HG03571 (cell line): ENCODE measurements around the gene PPIA.

Experiments used
- ATAC-seq: cut with Tn5 transposase; IDR thresholded peaks from one replicate; pipeline ENCODE4 v1.9.1; 2021; ENCODE audit not compliant: unreplicated experiment

PPIA gene

DNA sequence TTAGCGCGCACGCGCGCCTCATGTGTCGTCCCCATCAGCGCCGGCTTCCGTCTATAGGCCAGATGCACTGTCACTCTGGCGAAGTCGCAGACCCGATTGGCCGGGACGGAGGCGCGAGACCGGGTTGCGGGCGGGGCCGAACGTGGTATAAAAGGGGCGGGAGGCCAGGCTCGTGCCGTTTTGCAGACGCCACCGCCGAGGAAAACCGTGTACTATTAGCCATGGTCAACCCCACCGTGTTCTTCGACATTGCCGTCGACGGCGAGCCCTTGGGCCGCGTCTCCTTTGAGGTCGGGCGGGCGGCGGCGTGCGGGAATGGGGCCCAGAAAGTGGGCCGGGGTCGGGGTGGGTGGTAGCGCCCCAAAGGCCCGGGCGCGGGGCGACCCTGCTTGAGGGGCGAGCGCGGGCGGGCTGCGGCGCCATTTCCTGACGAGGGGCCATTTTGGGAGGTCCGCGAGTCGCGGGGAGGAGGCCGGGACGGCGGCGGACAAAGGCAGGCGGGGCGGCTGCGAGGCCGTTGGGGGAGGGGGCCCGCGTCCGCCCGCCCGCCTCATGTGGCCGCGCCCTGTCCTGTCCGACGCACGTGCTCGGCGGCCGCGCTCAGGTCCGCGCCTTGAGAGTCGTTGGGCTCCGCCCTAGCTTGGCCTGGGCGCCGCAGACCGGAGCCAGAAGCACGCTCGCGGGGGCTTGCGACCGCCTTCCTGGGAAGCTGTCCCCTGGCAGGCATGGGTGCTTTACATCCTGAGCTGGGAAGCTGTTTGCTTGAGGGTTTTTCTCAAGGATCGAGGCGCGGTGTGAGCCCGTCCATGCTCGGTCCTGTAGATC lies at the start of gene PPIA:
Gene PPIA (plus strand): TSS at position 178 of the 825 bp plus-strand sequence. CDS start 44 bp downstream, at position 222.
- ATAC-seq, result peak; percentile 80

DNA sequence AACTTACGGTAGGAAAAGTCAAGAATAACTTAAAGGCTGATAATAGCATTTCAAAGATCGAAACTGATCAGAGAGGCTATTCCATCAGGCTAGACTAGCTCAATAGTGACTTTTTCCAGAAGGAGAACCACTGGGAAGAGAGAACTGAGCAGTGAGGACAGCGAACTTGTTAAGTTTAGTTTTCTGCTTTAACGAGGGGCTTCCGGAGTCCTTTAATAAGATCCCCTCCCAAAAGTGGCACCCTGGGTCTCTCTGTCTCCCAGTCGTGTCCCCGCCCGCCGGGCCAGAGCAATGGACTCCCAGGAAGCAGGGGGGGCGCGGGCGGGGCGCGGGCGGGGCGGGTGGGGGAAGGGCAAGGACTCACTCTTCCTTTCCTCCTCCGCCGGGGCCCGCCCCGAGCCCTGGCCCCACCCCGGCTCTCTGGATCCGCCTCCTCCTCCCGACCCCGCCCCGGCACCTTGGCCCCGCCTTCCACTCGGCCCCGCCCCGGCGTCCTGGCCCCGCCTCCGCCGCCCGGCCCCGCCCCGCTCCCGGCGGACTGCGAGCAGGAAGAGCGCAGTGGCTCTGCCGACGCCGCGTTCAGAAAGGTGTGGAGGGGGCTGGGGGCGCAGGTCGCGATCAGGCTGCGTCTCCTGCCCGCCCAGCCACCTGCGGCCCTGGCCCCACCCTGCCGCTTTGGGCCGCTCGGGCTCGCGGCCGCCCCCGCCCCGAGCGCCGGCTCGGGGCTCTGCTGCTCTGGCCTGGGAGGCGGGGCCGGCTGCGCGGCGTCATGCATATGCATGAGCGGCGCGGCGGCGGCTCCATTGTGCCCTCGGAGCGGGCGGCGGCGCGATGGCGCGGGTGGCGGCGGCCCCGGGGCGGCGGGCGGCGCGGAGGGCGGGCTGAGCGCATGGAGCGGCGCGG lies 48.2 kb upstream of the PPIA start, which contains the start of gene ZMIZ2:
Gene ZMIZ2 (plus strand): TSS at position 803 of the 903 bp plus-strand sequence. CDS start 7,403 bp downstream, outside the sequence.
- peak; percentile 68 for ATAC-seq

GRCh38 chr7:44748948-44749731 lies 47.3 kb upstream of the PPIA start:
- ATAC-seq, result peak; percentile 19

DNA sequence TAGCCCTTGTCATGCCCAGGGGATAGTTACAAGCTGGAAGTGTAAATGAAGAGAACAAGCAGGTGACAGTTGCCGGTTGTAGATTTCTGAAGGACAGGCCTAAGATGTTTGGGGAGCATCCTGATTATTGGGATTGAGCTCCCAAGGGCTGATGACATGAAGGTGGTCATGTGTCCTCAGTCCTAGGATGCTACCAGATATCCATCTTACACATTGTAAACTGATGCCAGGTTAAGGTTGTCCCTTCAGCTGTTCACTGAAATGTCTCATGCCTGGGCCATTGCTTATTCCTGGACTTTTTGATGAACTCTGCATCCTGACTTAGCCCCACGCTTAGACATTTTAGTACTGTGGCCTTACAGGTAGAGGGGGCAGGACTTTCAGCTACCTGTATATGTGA lies 46.5 kb upstream of the PPIA start:
- ATAC-seq, result no peak

- ATAC-seq, result no peak
Observed at GRCh38 chr7:44750424-44750823, 46.1 kb upstream of the PPIA start.

DNA sequence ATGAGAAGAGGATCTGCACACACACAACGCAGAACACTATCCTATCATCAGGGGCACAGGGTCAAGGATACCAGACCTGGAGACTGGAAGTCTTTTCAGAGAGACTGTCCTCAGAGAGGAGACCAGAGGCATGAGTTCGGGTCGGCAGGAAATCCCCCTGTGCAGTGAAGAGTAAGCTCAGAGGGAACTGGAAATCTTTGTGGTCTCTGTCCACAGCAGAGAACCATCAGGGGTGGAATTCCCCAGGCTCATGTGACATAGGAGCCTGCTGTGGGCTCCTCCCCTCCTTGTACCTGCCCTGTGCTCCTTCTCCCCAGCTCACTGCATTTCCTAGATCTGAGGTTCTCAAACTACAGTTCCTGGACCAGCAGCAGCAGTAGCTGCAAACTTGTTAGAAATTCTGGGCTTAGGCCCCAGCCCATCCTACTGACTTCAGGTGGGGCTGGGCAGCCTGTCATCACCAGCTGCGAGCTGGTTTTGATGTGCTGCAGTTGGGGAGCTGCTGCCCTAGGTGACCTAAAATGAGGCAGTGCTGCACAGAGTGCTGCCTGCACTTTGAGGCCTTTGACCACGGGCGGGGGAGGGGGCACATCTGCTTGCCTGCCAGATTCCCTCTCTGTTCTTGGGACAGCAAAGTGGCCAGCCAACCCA lies 45.4 kb upstream of the PPIA start:
- peak; percentile 52 for ATAC-seq

DNA sequence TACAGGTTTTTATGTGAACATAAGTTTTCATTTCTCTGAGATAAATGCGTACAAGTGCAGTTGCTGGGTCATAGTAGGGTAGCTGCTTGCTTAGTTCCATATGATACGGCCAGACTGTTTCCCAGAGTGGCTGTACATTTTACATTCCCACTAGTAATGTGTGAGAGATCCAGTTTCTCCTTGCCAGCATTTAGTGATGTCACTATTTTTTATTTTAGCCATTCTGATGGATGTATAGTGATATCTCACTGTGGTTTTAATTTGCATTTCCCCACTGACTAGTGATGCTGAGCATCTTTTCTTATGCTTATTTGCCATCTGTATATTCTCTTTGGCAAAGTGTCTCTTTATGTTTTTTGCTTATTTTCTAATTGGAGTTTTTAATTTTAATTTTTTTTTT lies 43.7 kb upstream of the PPIA start:
- no peak for ATAC-seq

GRCh38 chr7:44754802-44755697 lies 41.4 kb upstream of the PPIA start:
- no peak for ATAC-seq

DNA sequence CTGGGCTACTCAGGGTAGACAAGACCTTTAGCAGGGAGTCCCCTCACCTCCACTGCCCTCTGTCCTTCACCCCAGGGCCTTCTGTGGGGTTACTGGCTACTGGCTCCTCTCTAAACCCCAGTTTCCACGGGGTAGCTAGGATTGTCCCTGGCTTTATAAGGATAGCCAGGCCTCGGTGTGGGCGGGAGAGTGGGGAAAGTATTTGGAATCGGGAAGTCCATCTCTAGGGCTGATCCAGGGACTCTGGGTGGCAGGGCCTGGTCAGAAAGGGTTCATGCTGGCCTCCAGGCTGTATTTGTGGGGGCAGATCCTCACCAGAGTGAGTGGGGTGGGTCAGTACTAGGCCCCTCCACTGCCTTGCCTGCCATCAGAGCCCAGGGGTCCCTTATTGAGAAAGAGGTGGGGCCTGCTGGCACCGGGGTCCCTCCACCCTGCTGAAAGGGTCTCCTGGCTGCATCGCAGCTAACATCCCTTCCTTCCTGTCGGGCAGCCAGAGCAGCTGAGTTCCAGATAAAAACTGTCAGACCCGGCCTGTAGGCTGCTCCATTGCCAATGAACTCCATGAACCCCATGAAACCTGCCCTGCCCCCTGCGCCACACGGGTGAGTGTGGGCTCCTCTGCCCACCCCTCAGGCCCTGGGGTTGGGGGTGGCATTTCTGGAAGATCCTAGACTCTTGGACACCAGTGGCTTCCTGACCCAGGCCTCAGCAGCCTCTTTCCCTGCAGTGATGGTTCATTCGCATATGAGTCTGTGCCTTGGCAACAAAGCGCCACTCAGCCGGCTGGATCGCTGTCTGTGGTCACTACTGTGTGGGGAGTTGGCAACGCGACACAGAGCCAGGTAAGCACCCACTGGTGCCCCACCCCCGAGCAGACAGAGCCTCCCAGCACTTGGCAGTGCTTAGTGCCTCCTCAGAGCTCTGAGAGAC lies 40.5 kb upstream of the PPIA start:
- ATAC-seq, result no peak

GRCh38 chr7:44756904-44757303 lies 39.6 kb upstream of the PPIA start:
- ATAC-seq, result no peak

DNA sequence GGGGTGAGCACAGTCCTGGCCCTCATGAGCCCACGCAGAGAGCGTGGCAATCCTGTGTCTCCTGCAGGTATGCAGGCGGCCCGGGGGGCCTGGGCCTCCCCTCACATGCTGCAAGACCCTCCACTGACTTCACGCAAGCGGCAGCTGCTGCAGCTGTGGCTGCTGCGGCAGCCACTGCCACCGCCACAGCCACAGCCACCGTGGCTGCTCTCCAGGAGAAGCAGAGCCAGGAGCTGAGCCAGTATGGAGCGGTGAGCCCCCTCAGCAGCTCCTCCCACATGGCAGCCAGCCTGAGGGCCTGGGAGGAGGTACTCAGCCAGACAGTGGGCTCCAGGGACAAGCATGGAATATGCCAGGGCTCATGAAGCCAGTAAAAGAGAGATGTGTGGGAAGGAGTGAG lies 39.2 kb upstream of the PPIA start:
- ATAC-seq, result no peak

GRCh38 chr7:44757739-44758138 lies 38.7 kb upstream of the PPIA start:
- ATAC-seq, result no peak

GRCh38 chr7:44759246-44759645 lies 37.2 kb upstream of the PPIA start:
- ATAC-seq, result no peak

GRCh38 chr7:44760034-44760580 lies 36.4 kb upstream of the PPIA start:
- no peak for ATAC-seq

DNA sequence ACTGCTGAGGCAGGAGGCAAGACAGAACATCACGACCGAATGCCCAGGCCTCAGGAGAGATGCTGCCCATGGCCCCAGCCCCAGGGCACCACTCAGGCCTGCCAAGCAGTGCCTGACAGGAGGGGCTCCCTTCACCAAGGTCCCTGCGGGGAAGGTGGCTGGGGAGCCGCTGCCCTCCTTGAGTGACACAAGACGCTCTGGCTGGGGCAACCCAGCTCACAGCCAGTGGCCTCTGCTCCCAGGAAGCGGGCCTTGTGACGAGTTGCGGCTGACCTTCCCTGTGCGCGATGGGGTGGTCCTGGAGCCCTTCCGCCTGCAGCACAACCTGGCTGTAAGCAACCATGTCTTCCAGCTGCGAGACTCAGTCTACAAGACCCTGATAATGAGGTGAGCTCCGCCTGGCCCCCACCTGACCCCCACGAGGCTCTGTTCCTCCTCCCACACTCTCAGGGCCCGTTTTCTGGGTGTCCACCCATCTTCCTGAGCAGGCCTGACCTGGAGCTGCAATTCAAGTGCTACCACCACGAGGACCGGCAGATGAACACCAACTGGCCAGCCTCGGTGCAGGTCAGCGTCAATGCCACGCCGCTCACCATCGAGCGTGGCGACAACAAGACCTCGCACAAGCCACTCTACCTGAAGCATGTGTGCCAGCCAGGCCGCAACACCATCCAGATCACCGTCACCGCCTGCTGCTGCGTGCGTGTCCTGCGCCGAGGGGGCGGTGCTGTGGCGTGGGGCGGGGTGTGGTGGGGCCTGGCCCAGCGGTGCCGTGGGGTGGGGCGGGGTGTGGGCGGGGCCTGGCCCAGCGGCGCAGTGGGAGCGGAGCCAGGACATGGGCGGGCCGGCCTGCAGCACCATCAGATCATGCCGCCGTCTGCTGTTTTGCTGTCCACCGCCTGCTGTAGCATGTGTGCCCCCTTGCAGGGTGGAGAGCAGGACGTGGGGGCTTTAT lies 35.0 kb upstream of the PPIA start:
- ATAC-seq, result no peak

DNA sequence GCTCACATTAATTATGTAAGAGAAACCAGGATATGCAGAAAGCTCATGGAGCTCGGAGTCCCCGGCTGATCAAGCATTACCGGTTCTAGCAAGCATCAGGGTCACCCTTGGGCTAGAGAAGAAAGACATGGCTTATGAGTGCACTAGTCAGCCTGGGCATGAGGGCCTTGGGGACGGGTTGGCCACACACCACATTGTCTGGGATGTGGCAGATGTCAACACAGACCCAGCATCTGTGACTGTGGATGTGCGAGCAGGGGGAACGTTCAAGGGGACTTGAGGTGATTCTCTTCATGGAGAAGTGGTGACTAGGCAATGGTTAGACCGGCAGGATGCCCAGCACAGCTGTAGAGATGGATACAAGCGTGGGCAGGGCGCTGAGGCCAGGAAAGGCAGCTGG lies 34.2 kb upstream of the PPIA start:
- no peak for ATAC-seq
